GM18502 (cell line): ENCODE results near the gene HBS1L.

Experiments used
- ATAC-seq: cut with Tn5 transposase; IDR thresholded peaks from one replicate; pipeline ENCODE4 v1.9.1; 2021; ENCODE audit warnings: mild to moderate bottlenecking; ENCODE audit not compliant: unreplicated experiment, poor library complexity

HBS1L gene

GRCh38 chr6:134956676-134957075 lies 97.9 kb downstream of the HBS1L start:
- no peak for ATAC-seq

- ATAC-seq = no peak
Measured at GRCh38 chr6:134956032-134956431, 98.6 kb downstream of the HBS1L start.

- ATAC-seq = no peak
Measured at GRCh38 chr6:134954272-134955000, 100.2 kb downstream of the HBS1L start.

- no peak for ATAC-seq
Measured at GRCh38 chr6:134951494-134952263, 102.9 kb downstream of the HBS1L start.

GRCh38 chr6:134950482-134950881 lies 104.1 kb downstream of the HBS1L start:
- no peak for ATAC-seq

- ATAC-seq = no peak
Measured at GRCh38 chr6:134949927-134950326, 104.7 kb downstream of the HBS1L start, which contains the start of gene ALDH8A1. TSS of gene ALDH8A1 (minus strand) at chr6:134950101. CDS start at chr6:134950053, 48 bp downstream.

- no peak for ATAC-seq
Measured at GRCh38 chr6:134948691-134949090, 105.9 kb downstream of the HBS1L start.

- no peak for ATAC-seq
Measured at GRCh38 chr6:134948142-134948541, 106.5 kb downstream of the HBS1L start.

GRCh38 chr6:134945045-134945444 lies 109.6 kb downstream of the HBS1L start:
- ATAC-seq = no peak

- ATAC-seq = no peak
Measured at GRCh38 chr6:134943522-134944111, 111.0 kb downstream of the HBS1L start.

GRCh38 chr6:134938896-134939295 lies 115.7 kb downstream of the HBS1L start:
- peak; percentile 56 for ATAC-seq

GRCh38 chr6:134937426-134937825 lies 117.2 kb downstream of the HBS1L start:
- ATAC-seq = no peak

GRCh38 chr6:134936931-134937330 lies 117.7 kb downstream of the HBS1L start:
- no peak for ATAC-seq

- ATAC-seq = no peak
Measured at GRCh38 chr6:134936476-134936875, 118.1 kb downstream of the HBS1L start.

- ATAC-seq = no peak
Measured at GRCh38 chr6:134934793-134935485, 119.7 kb downstream of the HBS1L start.

- no peak for ATAC-seq
Measured at GRCh38 chr6:134932535-134933470, 121.8 kb downstream of the HBS1L start.

GRCh38 chr6:134932098-134932497 lies 122.5 kb downstream of the HBS1L start:
- ATAC-seq = no peak

GRCh38 chr6:134930463-134930862 lies 124.2 kb downstream of the HBS1L start:
- ATAC-seq = no peak

GRCh38 chr6:134928151-134928900 lies 126.3 kb downstream of the HBS1L start:
- ATAC-seq = no peak
